ENCODE results near the gene SNRPD1.
"Not testable (repeated sequence)": the region's sequence is repeated elsewhere in the genome, so short reads cannot be mapped to it uniquely, and the experiment has no call there.

SNRPD1 gene

GRCh38 chr18:21669736-21670285 is 57.7 kb downstream of the SNRPD1 start:
- Histone ChIP-seq H3K27me3 (ENCODE audit: insufficient read depth, poor library complexity, severe bottlenecking) (no peaks in the 10 kb centered on the region), H3K27ac (replicated peaks) (no peak overlapping the region), H3K4me3 (replicated peaks; ENCODE audit: insufficient read depth, low read length) (no peak overlapping the region)
- TF ChIP-seq, protein P1, sequence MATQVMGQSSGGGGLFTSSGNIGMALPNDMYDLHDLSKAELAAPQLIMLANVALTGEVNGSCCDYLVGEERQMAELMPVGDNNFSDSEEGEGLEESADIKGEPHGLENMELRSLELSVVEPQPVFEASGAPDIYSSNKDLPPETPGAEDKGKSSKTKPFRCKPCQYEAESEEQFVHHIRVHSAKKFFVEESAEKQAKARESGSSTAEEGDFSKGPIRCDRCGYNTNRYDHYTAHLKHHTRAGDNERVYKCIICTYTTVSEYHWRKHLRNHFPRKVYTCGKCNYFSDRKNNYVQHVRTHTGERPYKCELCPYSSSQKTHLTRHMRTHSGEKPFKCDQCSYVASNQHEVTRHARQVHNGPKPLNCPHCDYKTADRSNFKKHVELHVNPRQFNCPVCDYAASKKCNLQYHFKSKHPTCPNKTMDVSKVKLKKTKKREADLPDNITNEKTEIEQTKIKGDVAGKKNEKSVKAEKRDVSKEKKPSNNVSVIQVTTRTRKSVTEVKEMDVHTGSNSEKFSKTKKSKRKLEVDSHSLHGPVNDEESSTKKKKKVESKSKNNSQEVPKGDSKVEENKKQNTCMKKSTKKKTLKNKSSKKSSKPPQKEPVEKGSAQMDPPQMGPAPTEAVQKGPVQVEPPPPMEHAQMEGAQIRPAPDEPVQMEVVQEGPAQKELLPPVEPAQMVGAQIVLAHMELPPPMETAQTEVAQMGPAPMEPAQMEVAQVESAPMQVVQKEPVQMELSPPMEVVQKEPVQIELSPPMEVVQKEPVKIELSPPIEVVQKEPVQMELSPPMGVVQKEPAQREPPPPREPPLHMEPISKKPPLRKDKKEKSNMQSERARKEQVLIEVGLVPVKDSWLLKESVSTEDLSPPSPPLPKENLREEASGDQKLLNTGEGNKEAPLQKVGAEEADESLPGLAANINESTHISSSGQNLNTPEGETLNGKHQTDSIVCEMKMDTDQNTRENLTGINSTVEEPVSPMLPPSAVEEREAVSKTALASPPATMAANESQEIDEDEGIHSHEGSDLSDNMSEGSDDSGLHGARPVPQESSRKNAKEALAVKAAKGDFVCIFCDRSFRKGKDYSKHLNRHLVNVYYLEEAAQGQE (IDR thresholded peaks at IDR 0.05; ENCODE audit: insufficient replicate concordance, low read depth): no peak
- no peak for TF ChIP-seq POLR2AphosphoS5 (IDR thresholded peaks at IDR 0.05; ENCODE audit: low read depth)
- TF ChIP-seq SPI1 (IDR thresholded peaks at IDR 0.05; ENCODE audit: borderline replicate concordance, low read depth): no peak
- TF ChIP-seq GABPA (IDR thresholded peaks at IDR 0.05; ENCODE audit: low read depth): no peak
- no peak for TF ChIP-seq CTCF (IDR thresholded peaks at IDR 0.05; ENCODE audit: insufficient read depth, low read length)
- DNase-seq (ENCODE audit: low read depth in 1 of 2, low spot score in 1 of 2): no peak

DNA sequence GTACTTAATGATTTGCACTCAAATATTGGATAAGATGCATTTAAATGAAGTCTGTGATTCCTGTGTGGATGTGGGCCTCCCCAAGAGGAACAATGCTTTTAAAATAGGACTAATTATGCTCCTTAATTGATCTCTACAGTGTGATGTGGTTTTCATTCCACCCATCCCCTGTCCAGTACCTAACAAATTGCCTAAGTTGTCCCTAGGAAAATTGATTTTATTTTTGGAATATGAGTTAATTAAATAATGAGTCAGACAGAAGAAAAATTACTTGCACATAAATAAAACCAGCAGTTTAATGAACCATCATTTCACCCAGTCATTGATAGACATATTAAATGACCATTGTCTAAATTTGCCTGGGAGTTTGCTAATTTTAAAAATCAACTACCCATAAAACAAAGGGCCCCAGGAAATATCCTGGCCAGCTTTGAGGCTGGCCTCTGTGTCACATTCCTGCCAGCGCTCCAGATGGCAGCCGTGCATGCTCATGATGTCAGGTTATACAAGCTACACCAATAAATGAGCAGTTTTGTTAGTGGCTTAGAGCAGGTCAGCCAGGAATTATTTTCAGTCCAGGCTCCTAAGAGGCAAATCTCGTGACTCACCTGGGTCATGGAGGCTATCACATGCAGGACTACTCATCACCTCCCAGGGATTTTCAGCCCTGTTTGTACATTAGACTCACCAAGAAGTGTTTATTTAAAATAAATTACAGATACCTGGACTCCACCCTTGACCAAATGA is 60.6 kb downstream of the SNRPD1 start:
- Histone ChIP-seq H3K27me3 (ENCODE audit: insufficient read depth, poor library complexity, severe bottlenecking) (no peaks in the 10 kb centered on the region), H3K4me3 (replicated peaks; ENCODE audit: insufficient read depth, low read length) (no peak overlapping the region), H3K27ac (replicated peaks) (no peak overlapping the region)
- TF ChIP-seq POLR2AphosphoS5 (IDR thresholded peaks at IDR 0.05; ENCODE audit: low read depth) (no peak), GABPA (IDR thresholded peaks at IDR 0.05; ENCODE audit: low read depth) (no peak), CTCF (IDR thresholded peaks at IDR 0.05; ENCODE audit: insufficient read depth, low read length) (no peak), SPI1 (IDR thresholded peaks at IDR 0.05; ENCODE audit: borderline replicate concordance, low read depth) (no peak)
- DNase-seq (ENCODE audit: low read depth in 1 of 2, low spot score in 1 of 2): no peak

DNA sequence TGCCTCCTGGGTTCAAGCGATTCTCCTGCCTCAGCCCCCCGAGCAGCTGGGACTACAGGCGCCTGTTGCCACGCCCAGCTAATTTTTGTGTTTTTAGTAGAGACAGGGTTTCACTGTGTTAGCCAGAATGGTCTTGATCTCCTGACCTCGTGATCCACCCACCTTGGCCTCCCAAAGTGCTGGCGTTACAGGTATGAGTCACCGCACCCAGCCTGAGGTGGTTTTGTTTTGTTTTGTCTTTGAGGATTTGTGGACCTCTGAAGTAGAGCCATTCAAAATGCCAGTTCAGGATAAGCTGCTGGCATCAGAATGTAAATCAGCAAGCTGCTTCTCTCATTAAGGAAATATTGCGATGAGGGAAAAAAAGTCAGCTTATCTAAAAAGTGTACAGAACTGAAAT is 63.2 kb downstream of the SNRPD1 start:
- H3K4me3 ChIP-seq (replicated peaks; ENCODE audit: insufficient read depth, low read length); H3K27ac ChIP-seq (replicated peaks); DNase-seq (ENCODE audit: low read depth in 1 of 2, low spot score in 1 of 2); H3K27me3 ChIP-seq (ENCODE audit: insufficient read depth, poor library complexity, severe bottlenecking): not testable (repeated sequence)

GRCh38 chr18:21678859-21679258 is 66.7 kb downstream of the SNRPD1 start:
- TF ChIP-seq GABPA (IDR thresholded peaks at IDR 0.05; ENCODE audit: low read depth) (no peak), CTCF (IDR thresholded peaks at IDR 0.05; ENCODE audit: insufficient read depth, low read length) (no peak), POLR2AphosphoS5 (IDR thresholded peaks at IDR 0.05; ENCODE audit: low read depth) (no peak), SPI1 (IDR thresholded peaks at IDR 0.05; ENCODE audit: borderline replicate concordance, low read depth) (no peak; the same call in 1 of the 2 replicates)
- TF ChIP-seq, protein P1 (IDR thresholded peaks at IDR 0.05; ENCODE audit: insufficient replicate concordance, low read depth): no peak

More at GRCh38 chr18:21678859-21679258, 66.7 kb downstream of the SNRPD1 start:
- Histone ChIP-seq H3K27me3 (ENCODE audit: insufficient read depth, poor library complexity, severe bottlenecking) (no peaks in the 10 kb centered on the region), H3K27ac (replicated peaks) (no peak overlapping the region), H3K4me3 (replicated peaks; ENCODE audit: insufficient read depth, low read length) (no peak overlapping the region)
- DNase-seq (ENCODE audit: low read depth in 1 of 2, low spot score in 1 of 2): no peak
